Neural progenitor cell (in vitro differentiated cells): ENCODE data around the gene EAF1. TPM values are rescaled to one million over a fixed set of nuclear protein-coding genes. Genes with fewer than 3 reads are reported as not detected.

ENCODE experiments used
- DNase-seq: peaks from one replicate; pipeline ENCODE4 v3.0.0-alpha.2; 2016; ENCODE audit warnings: low spot score
- H2AFZ ChIP-seq: fragments of 200-600 bp; sonication (generic); replicated peaks from 2 replicates; pipeline ENCODE4 v1.6.1; 2016; ENCODE audit warnings: antibody characterized with exemption
- H3F3A ChIP-seq: fragments of 200-600 bp; sonication (generic); 2 replicates; pipeline ENCODE4 v1.6.1; 2016; ENCODE audit warnings: antibody characterized with exemption, low read depth
- H3K27ac ChIP-seq: fragments of 200-600 bp; sonication (generic); 2 replicates; pipeline ENCODE4 v1.5.1; 2016; ENCODE audit warnings: mild to moderate bottlenecking
- H3K27me3 ChIP-seq: fragments of 200-600 bp; sonication (generic); 2 replicates; pipeline ENCODE4 v1.6.1; 2016; ENCODE audit warnings: mild to moderate bottlenecking, moderate library complexity
- H3K36me3 ChIP-seq: fragments of 200-600 bp; sonication (generic); 2 replicates; pipeline ENCODE4 v1.5.1; 2016
- H3K4me1 ChIP-seq: fragments of 200-600 bp; sonication (generic); 2 replicates; pipeline ENCODE4 v1.6.1; 2016; ENCODE audit warnings: mixed run types
- H3K4me2 ChIP-seq: fragments of 200-600 bp; sonication (generic); 2 replicates; pipeline ENCODE4 v1.6.1; 2016
- H3K4me3 ChIP-seq: fragments of 200-600 bp; sonication (generic); 2 replicates; pipeline ENCODE4 v1.5.1; 2016
- H3K79me2 ChIP-seq: fragments of 200-600 bp; sonication (generic); 2 replicates; pipeline ENCODE4 v1.6.1; 2016; ENCODE audit warnings: low read depth
- H3K9ac ChIP-seq: fragments of 200-600 bp; sonication (generic); 2 replicates; pipeline ENCODE4 v1.6.1; 2016
- H3K9me3 ChIP-seq: fragments of 200-600 bp; sonication (generic); 2 replicates; pipeline ENCODE4 v1.5.1; 2016; ENCODE audit warnings: low read depth
- H4K20me1 ChIP-seq: fragments of 200-600 bp; sonication (generic); 2 replicates; pipeline ENCODE4 v1.6.1; 2016; ENCODE audit warnings: low read depth
- H3K27ac Mint-ChIP-seq: 3 replicates; pipeline ENCODE4 v1.8.0; 2021; ENCODE audit warnings: mixed read lengths
- H3K27me3 Mint-ChIP-seq: 2 replicates; pipeline ENCODE4 v1.8.0; 2022; ENCODE audit warnings: low read depth, mild to moderate bottlenecking, inconsistent platforms, moderate library complexity, mixed read lengths; ENCODE audit not compliant: insufficient read depth
- H3K36me3 Mint-ChIP-seq: 3 replicates; pipeline ENCODE4 v1.8.0; 2021; ENCODE audit warnings: mixed read lengths
- H3K4me1 Mint-ChIP-seq: 3 replicates; pipeline ENCODE4 v1.8.0; 2021; ENCODE audit warnings: mixed read lengths
- H3K4me3 Mint-ChIP-seq: 3 replicates; pipeline ENCODE4 v1.8.0; 2021; ENCODE audit warnings: mild to moderate bottlenecking, moderate library complexity, mixed read lengths
- H3K9me3 Mint-ChIP-seq: 3 replicates; pipeline ENCODE4 v1.8.0; 2020; ENCODE audit warnings: mixed read lengths
- CTCF ChIP-seq: fragments of 200-600 bp; sonication (generic); IDR thresholded peaks from 2 replicates; pipeline ENCODE4 v1.5.1; 2017; ENCODE audit warnings: antibody characterized with exemption, mild to moderate bottlenecking
- EZH2 ChIP-seq: fragments of 200-600 bp; sonication (generic); IDR thresholded peaks from 2 replicates; pipeline ENCODE4 v1.6.1; 2017; ENCODE audit warnings: antibody characterized with exemption, mild to moderate bottlenecking, moderate library complexity
- EZH2phosphoT487 ChIP-seq: fragments of 200-600 bp; sonication (generic); IDR thresholded peaks from 2 replicates; pipeline ENCODE4 v1.6.1; 2017; ENCODE audit warnings: antibody characterized with exemption
- total RNA-seq: library from RNA; depleted of rRNA; stranded (reverse); fragments of >200 nt; gene quantifications from 2 replicates; pipeline ENCODE4 v1.2.3, GENCODE V29; 2015; ENCODE audit warnings: low replicate concordance

EAF1 gene
- total RNA-seq, 1 donor from 2014 or later: 34.2 TPM

- no peak overlapping the region for H3K4me3 Mint-ChIP-seq
- Histone ChIP-seq H3K4me1 (no peaks in the 10 kb centered on the region), H2AFZ (no peak overlapping the region), H3K4me3 (no peak overlapping the region), H3K4me2 (no peak overlapping the region), H3K27ac (no peak overlapping the region), H3K9me3 (no peaks in the 10 kb centered on the region), H3K9ac (no peak overlapping the region), H3F3A (no peaks in the 10 kb centered on the region), H3K36me3 (no peaks in the 10 kb centered on the region), H4K20me1 (no peaks in the 10 kb centered on the region), H3K79me2 (no peaks in the 10 kb centered on the region), H3K27me3 (no peaks in the 10 kb centered on the region)
- H3K4me1 Mint-ChIP-seq: no peaks in the 10 kb centered on the region
- no peak overlapping the region for H3K27ac Mint-ChIP-seq
- DNase-seq: no peak
- H3K9me3 Mint-ChIP-seq: no peaks in the 10 kb centered on the region
- TF ChIP-seq CTCF: no peak
- TF ChIP-seq EZH2: no peak
- TF ChIP-seq EZH2phosphoT487: no peak
- no peaks in the 10 kb centered on the region for H3K27me3 Mint-ChIP-seq
- H3K36me3 Mint-ChIP-seq: no peaks in the 10 kb centered on the region
Measured at GRCh38 chr3:15470849-15471248, 43.5 kb downstream of the EAF1 start.

DNA sequence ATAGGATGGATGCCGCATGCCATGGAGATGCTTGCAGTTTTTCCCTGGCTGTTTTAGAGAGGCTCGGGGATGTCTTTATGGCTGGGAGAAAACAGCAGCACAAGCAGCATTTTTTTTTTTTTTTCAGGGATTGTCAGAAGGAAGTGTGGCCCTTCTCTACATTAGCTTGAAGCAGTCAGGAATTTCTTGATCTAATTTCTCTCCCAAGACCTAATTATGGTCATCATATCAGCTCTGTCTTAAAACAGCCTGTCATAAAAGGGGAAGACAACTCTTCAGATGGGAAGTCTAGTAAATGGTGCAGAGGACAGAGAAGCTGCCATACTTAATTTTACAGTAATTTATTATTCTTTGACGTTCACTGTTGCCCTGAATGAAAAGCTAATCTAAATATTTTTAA, 44.5 kb downstream of the EAF1 start:
- Histone ChIP-seq H3F3A (no peaks in the 10 kb centered on the region), H3K79me2 (no peaks in the 10 kb centered on the region), H3K4me3 (no peak overlapping the region), H3K27me3 (no peaks in the 10 kb centered on the region), H4K20me1 (no peaks in the 10 kb centered on the region), H3K9ac (no peak overlapping the region), H3K9me3 (no peaks in the 10 kb centered on the region), H3K27ac (no peak overlapping the region), H3K4me2 (no peak overlapping the region), H2AFZ (no peak overlapping the region), H3K36me3 (no peaks in the 10 kb centered on the region), H3K4me1 (no peaks in the 10 kb centered on the region)
- H3K27me3 Mint-ChIP-seq: no peaks in the 10 kb centered on the region
- H3K4me3 Mint-ChIP-seq: no peak overlapping the region
- H3K4me1 Mint-ChIP-seq: no peaks in the 10 kb centered on the region
- TF ChIP-seq EZH2phosphoT487: no peak
- TF ChIP-seq EZH2: no peak
- no peak for TF ChIP-seq CTCF
- H3K9me3 Mint-ChIP-seq: no peaks in the 10 kb centered on the region
- no peak overlapping the region for H3K27ac Mint-ChIP-seq
- DNase-seq: no peak
- H3K36me3 Mint-ChIP-seq: no peaks in the 10 kb centered on the region

DNA sequence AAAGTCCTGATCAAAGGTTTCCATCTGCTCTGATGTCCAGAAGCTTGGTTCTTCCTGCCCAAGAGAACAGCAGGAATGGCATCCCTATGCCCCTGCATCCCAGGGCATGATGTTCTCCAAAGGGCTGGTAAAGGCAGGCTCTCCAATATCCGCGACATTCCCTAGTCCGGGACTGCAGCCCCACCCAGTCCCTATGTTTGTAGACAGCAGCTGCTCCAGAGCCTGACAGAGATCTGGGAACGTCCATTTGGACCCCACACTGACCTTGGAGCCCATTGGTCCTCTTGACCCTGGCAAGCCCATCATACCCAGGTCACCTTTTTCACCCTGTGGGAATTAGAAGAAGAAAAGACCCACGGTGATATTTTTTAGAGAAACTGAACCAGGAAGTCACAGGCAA, 47.8 kb downstream of the EAF1 start:
- no peaks in the 10 kb centered on the region for H3K9me3 Mint-ChIP-seq
- DNase-seq: no peak
- H3K27ac Mint-ChIP-seq: no peak overlapping the region
- no peak overlapping the region for H3K4me2 ChIP-seq
- peaks cover 4% of the 10 kb centered on the region for H3K4me1 Mint-ChIP-seq
- H4K20me1 ChIP-seq: no peaks in the 10 kb centered on the region
- H2AFZ ChIP-seq: no peak overlapping the region
- no peaks in the 10 kb centered on the region for H3K36me3 Mint-ChIP-seq
- no peaks in the 10 kb centered on the region for H3K27me3 ChIP-seq
- H3K27me3 Mint-ChIP-seq: no peaks in the 10 kb centered on the region
- no peaks in the 10 kb centered on the region for H3F3A ChIP-seq
- TF ChIP-seq EZH2 (no peak), EZH2phosphoT487 (no peak), CTCF (no peak)
- H3K27ac ChIP-seq: no peak overlapping the region
- no peak overlapping the region for H3K4me3 ChIP-seq
- H3K79me2 ChIP-seq: no peaks in the 10 kb centered on the region
- H3K9ac ChIP-seq: no peak overlapping the region
- H3K4me1 ChIP-seq: no peaks in the 10 kb centered on the region
- H3K4me3 Mint-ChIP-seq: no peak overlapping the region
- no peaks in the 10 kb centered on the region for H3K9me3 ChIP-seq
- no peaks in the 10 kb centered on the region for H3K36me3 ChIP-seq
